GM18861 (cell line): ENCODE results near the gene HSD17B4.
"Not testable (repeated sequence)": the region's sequence is repeated elsewhere in the genome, so short reads cannot be mapped to it uniquely, and the experiment has no call there.

ENCODE experiments used
- ATAC-seq: cut with Tn5 transposase; IDR thresholded peaks from one replicate; pipeline ENCODE4 v1.9.1; 2021; ENCODE audit not compliant: unreplicated experiment

Gene HSD17B4

DNA sequence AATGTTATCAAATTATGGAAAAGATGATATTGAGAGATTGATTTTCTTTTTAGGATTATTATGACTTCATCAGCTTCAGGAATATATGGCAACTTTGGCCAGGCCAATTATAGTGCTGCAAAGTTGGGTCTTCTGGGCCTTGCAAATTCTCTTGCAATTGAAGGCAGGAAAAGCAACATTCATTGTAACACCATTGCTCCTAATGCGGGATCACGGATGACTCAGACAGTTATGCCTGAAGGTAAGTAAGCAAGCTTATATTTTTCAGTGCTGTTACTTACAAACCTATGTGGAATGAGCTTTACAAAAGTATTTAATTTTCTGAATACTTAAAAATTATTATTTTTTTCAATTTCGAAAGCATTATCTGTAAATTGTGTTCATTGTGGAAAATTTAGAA, 26.5 kb downstream of the HSD17B4 start:
- no peak for ATAC-seq

DNA sequence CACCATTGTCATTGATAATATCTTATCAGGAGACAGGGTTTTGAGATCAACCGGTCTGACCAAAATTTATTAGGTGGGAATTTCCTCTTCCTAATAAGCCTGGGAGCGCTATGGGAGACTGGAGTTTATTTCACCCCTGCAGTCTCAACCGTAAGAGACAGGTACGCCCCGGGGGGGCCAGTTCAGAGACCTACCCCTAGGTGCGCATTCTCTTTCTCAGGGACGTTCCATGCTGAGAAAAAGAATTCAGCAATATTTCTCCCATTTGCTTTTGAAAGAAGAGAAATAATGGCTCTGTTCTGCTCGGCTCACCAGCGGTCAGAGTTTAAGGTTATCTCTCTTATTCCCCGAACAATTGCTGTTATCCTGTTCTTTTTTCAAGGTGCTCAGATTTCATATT, 28.3 kb downstream of the HSD17B4 start:
- ATAC-seq, result not testable (repeated sequence)

DNA sequence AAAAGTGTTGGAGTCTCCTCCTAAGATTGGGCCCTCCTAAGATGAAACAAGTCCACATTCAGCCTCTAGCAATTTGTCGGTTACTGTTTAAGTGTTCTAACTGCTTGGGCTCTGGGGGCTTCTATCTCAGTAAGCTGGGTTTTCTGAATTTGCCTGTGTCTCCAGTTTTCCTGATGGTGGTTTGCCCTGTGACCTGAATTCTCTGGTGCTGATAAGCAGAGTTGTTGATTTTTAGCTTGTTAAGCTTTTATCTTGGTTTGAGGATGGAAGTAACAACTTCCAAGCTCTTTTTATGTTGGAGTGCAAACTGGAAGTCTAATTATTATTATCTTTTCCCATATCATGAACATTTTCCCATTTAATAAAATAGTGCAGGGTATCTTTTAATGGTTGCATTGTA, 30.9 kb downstream of the HSD17B4 start:
- no peak for ATAC-seq

DNA sequence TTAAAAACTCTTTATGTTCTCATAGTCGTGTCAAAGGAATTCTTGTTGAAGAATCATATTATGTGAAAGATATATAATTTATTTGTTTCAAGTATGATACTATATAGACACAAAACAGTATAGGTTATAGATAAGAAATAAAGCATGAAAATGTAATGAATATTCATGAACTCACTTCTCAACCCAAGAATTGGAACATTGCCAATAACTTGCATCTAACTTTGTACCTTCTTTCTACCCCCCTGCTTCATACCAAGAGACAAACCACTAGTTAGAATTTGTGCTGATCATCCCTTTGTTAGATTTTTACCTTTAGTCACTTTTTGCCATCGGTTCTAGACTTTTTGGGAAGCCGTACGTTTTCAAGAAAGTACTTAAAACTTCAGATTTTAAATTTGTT, 32.6 kb downstream of the HSD17B4 start:
- no peak for ATAC-seq

GRCh38 chr5:119501671-119502179, 49.4 kb downstream of the HSD17B4 start:
- no peak for ATAC-seq

- not testable (repeated sequence) for ATAC-seq
These were observed 51.6 kb downstream of the HSD17B4 start for GRCh38 chr5:119503939-119504338.

GRCh38 chr5:119512277-119512676, 60.0 kb downstream of the HSD17B4 start:
- ATAC-seq, result no peak

GRCh38 chr5:119515192-119515591, 62.9 kb downstream of the HSD17B4 start:
- no peak for ATAC-seq

GRCh38 chr5:119517115-119517514, 64.8 kb downstream of the HSD17B4 start:
- not testable (repeated sequence) for ATAC-seq

GRCh38 chr5:119521232-119521631, 68.9 kb downstream of the HSD17B4 start:
- ATAC-seq, result no peak

DNA sequence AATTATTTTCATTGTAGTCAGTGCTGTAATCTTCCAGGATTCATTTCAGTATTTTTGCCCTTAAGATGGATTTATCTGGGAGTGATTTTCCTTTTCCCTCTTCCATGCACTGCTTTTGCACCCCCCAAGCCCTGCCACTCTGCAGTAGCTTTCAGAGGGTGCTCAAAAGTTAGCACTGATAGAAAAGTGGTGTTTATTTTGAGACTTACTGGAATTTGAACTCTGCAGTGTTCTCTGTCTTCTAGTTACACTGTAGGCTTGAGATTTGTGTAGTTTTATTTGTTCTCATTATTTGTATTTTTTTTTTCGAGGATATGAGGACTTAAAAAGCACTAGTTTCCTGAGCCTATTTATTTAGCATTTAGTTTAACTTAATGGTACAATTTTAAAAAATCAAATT, 70.5 kb downstream of the HSD17B4 start:
- ATAC-seq, result no peak

DNA sequence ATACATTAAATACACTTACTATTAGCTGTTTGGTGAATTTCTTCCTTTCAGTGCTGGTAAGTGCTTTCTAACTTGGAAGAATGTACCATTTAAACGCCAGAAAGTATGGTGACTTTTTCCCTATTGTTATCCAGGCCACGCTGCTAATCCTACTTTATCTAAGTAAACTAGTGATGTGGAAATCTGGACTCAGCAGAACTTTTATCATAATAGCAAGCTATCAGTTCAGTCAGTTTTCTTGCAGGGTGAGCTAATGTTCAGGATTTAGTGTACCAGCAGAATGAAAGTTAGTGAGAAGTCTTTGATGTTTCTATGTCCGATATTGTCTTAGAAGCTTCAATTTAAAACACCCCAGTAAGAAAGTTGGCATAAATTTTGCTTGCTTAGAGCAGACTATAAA, 72.2 kb downstream of the HSD17B4 start:
- ATAC-seq, result no peak

DNA sequence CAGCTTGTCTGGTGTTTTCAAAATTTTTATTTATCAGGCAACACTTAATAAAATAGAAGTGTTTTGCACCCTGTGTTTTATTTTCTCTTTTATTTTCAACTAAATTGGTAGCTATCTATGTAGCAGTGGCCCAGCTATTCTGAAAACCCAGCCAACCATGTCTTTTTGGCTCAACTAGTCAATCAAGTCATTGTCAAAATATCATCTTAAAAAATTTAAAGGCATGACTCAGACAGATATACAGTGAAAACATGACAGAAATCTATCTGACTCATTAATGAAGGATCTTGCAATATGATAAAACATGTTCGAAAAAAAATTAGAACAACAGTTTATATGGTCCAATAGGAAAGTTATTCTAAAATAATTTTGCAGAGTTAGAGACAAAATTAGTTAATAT, 75.1 kb downstream of the HSD17B4 start:
- no peak for ATAC-seq

GRCh38 chr5:119529811-119530210, 77.5 kb downstream of the HSD17B4 start:
- no peak for ATAC-seq

GRCh38 chr5:119532637-119533036, 80.3 kb downstream of the HSD17B4 start:
- ATAC-seq, result no peak

DNA sequence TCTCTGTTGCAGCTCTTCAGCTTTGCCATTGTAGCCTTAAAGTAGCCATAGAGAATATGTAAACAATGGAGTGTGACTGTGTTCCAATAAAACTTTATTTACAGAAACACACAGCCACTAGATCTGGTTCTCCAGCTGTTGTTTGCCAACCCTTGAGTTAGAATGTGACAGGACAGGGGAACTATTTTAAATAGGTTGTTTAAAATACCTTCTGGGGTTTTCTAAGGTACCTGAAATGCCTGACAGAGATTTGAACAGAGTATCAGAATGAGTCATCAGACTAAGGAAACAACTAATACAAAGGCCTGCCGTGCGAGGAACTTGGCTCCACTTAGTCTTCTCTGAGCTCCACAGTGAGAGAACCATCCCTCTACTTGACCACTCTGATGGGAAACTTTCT, 85.4 kb downstream of the HSD17B4 start:
- ATAC-seq, result peak; percentile 99

GRCh38 chr5:119541716-119542115, 89.4 kb downstream of the HSD17B4 start:
- no peak for ATAC-seq

DNA sequence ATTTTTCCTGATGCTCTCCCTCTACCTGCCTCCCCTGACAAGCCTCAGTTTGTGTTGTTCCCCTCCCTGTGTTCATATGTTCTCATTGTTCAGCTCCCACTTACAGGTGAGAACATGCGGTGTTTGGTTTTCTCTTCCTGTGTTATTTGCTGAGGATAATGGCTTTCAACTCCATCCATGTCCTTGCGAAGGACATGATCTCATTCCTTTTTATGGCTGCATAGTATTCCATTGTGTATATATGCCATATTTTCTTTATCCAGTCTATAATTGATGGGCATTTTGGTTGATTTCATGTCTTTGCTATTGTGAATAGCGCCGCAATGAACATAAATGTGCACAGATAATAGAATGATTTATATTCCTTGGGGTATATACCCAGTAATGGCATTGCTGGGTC, 99.5 kb downstream of the HSD17B4 start:
- ATAC-seq, result no peak

GRCh38 chr5:119554597-119554996, 102.3 kb downstream of the HSD17B4 start:
- ATAC-seq, result no peak

DNA sequence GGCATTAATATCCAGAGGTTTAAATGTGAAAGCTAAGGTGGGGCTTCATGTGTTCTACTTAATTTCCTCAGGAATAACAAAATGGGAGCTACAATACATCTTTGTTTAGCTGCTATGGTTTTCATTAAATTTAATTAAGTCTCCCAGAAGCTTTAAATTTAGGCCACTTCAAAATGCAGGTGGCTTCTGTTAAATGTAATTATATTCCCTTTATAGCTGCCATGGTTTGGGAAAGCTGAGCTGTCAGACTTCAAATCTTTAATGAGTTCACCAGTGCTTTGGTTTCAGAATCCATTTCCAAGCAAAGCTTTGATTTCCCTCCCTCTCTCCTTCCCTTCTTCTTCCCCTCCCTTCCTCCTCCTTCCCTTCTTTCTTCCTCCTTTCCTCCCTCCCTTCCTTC, 118.6 kb downstream of the HSD17B4 start:
- no peak for ATAC-seq

DNA sequence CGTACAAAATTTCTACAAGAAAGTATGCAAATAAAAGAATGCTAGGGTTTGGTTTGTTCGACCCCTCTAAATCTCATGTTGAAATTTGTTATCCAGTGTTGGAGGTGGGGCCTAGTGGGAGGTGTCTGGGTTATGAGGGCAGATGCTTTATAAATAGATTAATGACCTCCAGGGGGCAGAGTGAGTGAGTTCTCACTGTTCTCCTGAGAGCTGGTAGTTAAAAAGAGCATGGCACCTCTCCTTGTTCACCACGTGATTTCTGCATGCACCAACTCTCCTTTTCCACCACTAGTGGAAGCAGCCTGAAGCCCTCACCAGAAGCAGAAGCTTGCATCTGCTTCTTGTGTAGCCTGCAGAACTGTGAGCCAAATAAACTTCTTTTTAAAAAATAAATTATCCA, 126.6 kb downstream of the HSD17B4 start:
- ATAC-seq, result peak; percentile 40

DNA sequence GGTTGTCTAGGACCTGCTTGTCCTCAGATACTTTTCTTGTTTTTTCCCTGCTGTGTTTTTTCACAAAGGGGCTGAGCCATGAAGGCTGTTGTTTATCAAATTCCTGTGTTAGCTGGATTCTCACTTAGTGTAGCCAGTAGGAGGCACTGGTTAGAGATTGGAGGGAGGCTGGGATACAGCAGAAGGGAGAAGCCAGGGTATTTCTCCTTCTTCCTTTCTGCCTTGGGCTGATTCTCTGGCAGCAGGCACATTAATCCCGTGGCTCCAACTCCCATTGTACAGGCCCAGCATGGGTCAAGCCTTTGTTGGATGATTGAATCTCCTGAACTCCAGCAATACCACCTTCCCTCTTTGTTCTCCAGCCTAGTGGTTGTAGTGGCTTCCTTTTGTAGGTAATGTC, 130.7 kb downstream of the HSD17B4 start:
- ATAC-seq, result no peak

- peak; percentile 94 for ATAC-seq
These were observed 131.4 kb downstream of the HSD17B4 start for GRCh38 chr5:119583684-119584083.
